NCI-H460 (cell line): ENCODE data around the gene FIBIN. TPM values are rescaled to one million over a fixed set of nuclear protein-coding genes. Genes with fewer than 3 reads are reported as not detected.

ENCODE experiments used
- DNase-seq: peaks from one replicate; pipeline ENCODE4 v3.0.0-alpha.2; 2016; ENCODE audit warnings: low read depth; ENCODE audit errors: extremely low read depth
- total RNA-seq: library from RNA; depleted of rRNA; stranded (reverse); fragments of >200 nt; shearing (Covaris generic); gene quantifications from 2 replicates; pipeline ENCODE4 v1.2.3, GENCODE V29; 2014; rRNA removed

Gene FIBIN
- total RNA-seq, 1 experiment from 2014 or later: not detected

GRCh38 chr11:27018902-27019529 lies 25.1 kb downstream of the FIBIN start:
- no peak for DNase-seq

GRCh38 chr11:27020751-27021150 lies 26.8 kb downstream of the FIBIN start:
- DNase-seq: no peak

GRCh38 chr11:27022659-27023251 lies 28.8 kb downstream of the FIBIN start:
- no peak for DNase-seq

DNA sequence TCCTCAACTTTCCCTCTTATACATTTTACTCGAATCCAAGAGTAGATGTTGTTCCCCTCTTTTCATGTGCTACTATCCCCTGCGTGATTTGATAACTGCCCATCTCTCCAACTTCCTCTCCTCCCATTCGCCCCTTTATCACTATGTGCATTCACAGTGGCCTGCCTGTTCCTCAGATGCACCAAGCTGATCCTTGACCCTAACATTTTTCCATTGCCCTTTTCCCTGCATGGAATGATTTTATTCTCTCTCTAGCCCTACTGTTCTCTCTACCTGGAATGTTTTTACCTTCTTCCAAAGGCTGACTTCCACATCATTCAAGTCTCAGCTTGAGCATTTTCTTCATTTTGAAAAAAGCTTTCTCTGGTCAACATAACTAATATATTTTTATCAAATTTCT lies 31.0 kb downstream of the FIBIN start:
- DNase-seq: no peak

DNA sequence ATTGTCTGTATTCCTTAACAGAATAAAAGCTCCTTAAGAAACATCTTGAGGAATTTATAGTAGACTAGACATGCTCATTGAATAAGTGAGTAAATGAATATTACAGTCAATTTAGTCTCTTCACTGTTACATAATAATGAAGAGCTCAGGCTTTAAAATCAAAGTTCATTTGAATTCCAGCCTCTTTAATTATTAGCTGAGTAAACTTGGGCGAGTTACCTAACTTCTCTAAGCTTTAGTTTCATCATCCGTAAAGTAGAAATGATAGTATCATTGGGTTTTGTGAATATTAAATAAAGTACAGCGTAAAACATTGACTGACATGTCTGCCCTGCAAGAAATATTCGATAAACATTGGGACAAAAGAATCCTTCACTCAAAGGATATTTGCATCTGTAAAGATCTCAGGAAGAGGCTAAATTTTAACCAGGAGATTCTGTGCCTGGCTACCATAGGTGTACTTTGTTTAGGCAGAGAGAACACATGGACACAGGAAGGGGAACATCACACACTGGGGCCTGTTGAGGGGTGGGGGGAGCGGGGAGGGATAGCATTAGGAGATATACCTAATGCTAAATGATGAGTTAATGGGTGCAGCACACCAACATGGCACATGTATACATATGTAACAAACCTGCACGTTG lies 31.5 kb downstream of the FIBIN start:
- no peak for DNase-seq

GRCh38 chr11:27025957-27026733 lies 32.2 kb downstream of the FIBIN start:
- no peak for DNase-seq

DNA sequence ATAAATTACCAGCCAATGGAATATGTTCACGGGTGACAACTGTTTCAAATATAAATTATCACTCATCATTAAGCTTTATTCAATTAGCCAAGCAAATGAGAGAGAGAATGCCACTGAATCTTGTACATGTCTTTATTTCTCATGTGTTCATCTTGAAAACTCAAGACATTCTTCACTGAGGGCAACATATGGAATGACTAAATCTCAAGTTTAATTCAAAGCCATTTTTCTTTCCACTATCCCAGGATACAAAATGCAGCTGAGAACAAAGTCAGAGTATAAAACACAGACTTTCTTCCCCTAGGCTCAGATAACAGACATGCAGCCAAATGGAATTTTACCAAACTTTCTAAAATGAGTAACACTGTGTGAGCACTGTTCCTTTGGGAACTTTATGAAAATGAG lies 34.7 kb downstream of the FIBIN start:
- no peak for DNase-seq

- DNase-seq: no peak
Observed at GRCh38 chr11:27029966-27030365, 36.1 kb downstream of the FIBIN start.

GRCh38 chr11:27031754-27032153 lies 37.8 kb downstream of the FIBIN start:
- no peak for DNase-seq

GRCh38 chr11:27039873-27040272 lies 46.0 kb downstream of the FIBIN start:
- DNase-seq: no peak

DNA sequence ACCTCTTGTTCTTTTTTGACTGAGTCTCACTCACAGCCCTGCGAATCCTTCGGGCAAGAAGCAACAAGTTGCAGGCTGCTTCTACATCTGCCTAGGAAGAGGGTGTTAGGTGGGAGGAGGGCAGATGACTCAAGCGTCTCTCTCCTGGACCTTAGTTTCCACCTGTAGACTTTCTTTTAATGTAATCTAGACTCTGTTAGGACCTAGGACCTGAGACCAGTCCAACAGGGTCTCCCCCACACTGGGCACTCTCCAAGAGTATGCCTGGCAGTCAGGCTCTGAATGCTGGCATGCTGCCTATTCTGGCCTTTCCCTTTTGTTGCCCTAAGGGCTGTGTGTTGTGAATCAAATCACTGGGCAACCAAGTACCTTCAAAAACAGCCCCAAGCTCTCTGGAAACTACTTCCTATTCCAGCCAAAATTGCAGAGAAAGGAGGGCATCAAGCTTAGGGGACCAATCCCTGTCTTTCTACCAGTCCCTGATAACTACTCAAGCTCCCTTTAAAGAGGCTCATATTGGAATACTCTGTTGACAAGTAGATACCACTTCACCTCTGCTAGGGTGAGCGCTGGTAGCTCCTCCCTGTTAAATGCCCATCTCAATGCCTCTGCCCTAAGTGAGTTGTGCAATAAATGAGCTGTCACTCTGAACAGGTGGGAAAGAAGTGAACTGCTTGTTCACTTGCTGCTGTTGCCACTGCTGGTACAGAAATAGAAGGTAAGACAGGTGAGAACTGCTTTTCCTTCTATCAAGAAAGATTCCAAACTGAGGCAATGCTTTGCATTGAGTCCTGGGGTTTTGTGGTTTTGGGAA lies 46.6 kb downstream of the FIBIN start, which contains the start of gene BBOX1:
Gene BBOX1 (plus strand): TSS at position 514 of the 814 bp plus-strand sequence. CDS start 14,616 bp downstream, outside the sequence.
- no peak for DNase-seq

DNA sequence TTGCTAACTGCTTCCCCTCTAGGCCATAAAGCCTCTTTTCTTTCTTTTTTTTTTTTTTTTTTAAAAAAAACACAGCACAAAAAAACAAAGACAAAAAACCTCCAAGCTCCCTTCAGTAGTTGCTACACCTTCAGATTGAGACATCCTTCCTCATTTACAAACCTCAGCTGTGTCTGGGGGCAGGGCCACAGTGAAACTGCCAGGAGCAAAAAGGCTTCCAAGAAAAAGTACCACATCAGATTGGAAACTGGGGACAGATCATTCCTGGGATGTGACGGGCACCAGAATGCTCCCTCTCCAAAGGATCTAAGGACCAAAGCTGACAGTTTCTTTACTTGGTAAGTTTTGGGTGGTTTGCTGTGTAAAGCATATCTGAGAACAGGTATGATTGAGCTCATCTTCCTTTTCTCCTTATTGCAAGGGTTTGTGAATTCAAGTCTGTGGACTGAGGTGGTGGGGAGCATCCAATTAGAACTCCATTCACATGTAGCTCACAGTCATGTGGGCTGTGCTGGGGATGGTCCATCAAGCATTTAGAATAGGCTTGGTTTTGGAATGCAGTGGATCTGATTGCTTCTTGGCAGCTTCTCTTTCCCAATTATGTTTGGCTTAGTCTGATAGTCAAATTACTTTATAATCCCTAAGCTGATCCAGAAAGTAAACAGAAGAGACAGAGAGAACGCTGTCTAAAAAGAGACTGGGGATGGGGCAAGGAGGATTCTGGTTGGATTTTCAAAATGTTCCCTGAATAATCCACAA lies 47.4 kb downstream of the FIBIN start:
- no peak for DNase-seq

Other genes starting within 250 kb of the FIBIN start
- not detected in 2 replicates for gene BBOX1, start 46.7 kb downstream of the FIBIN start, total RNA-seq